GM20000 (cell line): ENCODE results near the gene ELK4.

Experiments
- DNase-seq: peaks from one replicate; pipeline ENCODE4 v3.0.0; 2012; ENCODE audit warnings: low spot score
- TF ChIP-seq, protein P1 (sequence below): IDR thresholded peaks from 2 replicates; pipeline ENCODE4 v1.5.1; 2012; ENCODE audit warnings: mild to moderate bottlenecking, control low read depth; ENCODE audit errors: extremely low read depth, missing control alignments

The ELK4 gene

DNA sequence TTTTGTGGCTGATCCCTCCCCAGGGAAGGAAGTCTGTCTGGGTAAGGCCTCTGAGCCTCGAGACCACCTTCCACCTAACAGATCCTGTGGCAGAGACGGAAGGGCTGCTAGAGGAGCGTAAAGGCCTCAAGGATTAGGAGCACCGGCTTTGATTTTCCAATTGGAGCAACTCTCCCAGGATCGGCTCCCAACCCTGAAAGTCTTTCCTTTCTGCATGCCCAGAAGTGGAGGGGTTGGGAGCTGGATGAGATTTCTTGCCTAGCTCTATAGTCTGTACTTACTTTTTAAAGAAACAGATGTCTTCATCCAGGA, 41.4 kb downstream of the ELK4 start:
- DNase-seq: no peak
- TF ChIP-seq, protein P1, sequence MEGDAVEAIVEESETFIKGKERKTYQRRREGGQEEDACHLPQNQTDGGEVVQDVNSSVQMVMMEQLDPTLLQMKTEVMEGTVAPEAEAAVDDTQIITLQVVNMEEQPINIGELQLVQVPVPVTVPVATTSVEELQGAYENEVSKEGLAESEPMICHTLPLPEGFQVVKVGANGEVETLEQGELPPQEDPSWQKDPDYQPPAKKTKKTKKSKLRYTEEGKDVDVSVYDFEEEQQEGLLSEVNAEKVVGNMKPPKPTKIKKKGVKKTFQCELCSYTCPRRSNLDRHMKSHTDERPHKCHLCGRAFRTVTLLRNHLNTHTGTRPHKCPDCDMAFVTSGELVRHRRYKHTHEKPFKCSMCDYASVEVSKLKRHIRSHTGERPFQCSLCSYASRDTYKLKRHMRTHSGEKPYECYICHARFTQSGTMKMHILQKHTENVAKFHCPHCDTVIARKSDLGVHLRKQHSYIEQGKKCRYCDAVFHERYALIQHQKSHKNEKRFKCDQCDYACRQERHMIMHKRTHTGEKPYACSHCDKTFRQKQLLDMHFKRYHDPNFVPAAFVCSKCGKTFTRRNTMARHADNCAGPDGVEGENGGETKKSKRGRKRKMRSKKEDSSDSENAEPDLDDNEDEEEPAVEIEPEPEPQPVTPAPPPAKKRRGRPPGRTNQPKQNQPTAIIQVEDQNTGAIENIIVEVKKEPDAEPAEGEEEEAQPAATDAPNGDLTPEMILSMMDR: no peak

DNA sequence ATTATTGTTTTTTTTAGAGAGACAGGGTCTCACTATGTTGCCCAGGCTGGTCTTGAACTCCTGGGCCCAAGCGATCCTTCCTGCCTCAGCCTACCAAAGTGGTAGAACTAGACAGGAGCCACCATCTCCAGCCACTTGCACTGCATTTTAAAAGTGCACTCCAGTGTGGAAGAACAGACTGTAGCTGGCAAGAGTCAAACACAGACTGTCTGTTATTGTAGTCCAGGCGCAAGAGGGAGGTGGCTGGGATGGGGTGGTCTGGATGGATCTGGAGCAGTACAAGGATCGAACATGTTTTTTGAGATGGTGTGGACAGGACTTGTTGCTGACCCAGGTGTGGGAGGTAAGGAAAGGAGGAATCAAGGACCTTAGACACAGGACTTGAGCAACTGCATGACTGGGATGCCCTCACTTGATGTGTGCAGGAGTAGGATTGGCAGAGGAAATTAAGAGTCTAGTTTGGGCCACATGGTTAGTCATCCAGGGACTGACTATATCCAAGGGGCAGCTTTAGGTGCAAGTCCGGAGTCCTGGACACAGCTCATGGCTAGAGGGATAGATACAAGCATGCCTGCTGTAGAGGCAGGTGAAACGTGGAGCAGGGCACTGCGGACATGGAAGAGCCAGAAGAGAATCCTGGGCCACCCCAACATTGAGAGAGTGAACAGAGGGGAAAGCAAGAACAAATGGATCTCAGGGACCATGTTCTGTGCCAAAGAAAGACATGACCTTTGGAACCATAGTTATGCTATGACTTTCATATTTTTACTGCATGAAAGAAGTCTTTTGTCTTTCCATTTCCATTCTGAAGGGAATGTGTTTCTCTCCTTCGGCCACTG, 42.0 kb downstream of the ELK4 start:
- TF ChIP-seq, protein P1: no peak
- DNase-seq: no peak

DNA sequence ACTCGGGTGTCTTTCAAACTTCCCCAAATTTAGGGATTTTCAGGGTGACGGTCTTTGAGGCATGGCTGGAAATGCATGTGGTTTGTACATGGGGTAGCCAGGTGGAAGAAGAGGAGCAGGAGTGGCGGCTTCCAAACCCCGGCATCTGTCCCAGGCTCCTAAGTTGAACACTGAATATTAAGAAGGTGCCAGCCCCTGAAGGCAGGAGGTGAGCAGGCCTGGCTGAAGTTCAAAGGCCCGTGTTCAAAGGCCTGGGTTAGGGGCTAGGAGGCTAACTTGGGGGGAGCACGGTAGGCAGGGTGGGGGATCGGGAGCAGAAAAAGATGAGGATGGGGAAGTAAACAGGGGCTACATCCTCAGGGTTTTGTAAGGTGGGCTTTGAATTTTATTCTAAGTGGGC, 42.8 kb downstream of the ELK4 start:
- no peak for DNase-seq
- TF ChIP-seq, protein P1: no peak

DNA sequence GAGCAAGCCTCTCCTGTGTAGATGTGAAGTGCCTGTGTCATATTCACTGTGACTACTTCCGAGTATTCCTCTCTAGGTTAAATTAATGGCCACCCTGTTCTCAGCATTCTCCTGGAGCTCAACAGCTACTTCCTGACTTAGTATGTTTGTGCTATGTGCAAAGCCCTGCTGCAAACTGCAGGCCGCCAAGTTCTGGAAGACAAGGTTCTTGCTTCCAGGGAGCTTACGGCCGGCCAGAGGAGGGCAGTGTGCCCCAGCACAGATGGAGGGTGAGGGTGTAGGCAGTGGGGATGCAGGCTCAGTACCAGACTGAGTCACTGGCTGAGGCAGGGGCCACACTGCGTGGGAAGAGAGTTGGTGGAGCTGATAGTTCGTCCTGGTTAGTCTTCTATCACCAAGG, 43.2 kb downstream of the ELK4 start:
- DNase-seq: no peak
- TF ChIP-seq, protein P1: peak; percentile 30

DNA sequence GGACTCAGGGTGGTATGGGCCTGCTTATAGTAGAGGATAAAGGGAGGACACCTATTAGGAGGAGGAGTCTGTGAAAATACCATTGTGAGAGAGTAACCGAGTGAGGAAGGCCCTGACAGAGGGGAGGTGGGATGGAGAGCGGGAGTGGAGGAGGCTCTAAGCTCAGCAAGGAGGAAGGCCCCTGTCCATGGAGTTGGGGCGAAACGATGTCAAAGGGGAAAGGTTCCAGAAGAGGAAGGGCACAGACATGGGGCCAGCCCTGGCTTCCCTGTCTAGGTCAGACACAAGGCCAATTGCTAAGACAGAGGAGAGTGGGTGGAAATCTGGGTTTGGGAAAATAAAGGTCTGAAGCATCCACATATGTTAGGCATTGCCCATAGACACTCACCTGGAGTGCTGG, 44.2 kb downstream of the ELK4 start:
- TF ChIP-seq, protein P1: no peak
- DNase-seq: no peak

DNA sequence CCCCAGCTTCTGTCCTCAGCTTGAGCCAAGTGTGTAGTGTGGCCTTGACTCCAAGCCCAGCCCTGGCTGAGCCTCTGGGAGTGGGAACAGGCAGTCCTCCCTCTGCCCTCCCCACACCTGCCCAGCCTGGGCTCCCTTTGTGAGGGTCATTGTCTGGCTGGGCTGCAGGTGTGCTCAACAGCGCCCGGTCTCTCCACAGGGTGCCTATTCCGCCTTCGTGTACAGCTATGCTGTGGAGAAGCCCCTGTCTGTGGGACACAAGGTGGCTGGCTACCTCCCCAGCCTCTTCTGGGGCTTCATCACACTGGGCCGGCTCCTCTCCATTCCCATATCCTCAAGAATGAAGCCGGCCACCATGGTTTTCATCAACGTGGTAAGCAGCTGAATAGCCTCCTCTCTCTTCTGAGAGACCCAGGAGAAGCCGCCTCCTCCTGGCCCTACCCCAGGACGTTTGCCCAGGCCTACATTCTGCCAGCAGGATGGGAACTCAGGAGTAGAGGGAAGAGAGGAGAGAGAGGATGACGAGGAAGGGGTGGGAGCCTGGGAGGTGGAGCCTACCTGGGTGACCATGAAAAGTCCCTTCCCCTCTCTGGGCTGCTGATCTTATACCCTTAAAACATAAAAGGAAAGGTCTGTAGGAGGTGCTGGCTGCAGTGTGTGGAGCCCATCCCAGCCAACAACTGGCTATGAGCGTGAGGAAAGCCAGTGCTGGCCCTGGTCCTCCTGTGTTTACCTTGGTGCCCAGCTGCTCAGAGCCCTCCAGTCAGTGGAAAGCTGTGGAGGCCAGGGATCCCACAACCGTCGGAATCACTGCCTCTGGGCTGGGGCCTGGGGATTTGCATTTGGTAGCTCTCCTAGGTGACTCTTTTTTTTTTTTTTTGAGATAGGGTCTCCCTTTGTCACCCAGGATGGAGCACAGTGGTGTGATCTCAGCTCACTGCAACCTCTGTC, 45.7 kb downstream of the ELK4 start:
- no peak for DNase-seq
- TF ChIP-seq, protein P1: no peak
